Measurements from ENCODE around the gene MAPK12. TPM values are rescaled to one million over a fixed set of nuclear protein-coding genes. Genes with fewer than 3 reads are reported as not detected.
A peak's percentile ranks its signal among the peaks of the same experiment; 100 is the strongest.

The MAPK12 gene
- total RNA-seq, 1 experiment from 2014 or later, result 31.4 TPM

- DNase-seq (ENCODE audit: low spot score), result no peak
Measured at GRCh38 chr22:50236731-50237409, 24.6 kb downstream of the MAPK12 start.

GRCh38 chr22:50233223-50233622, 28.3 kb downstream of the MAPK12 start:
- DNase-seq (ENCODE audit: low spot score), result no peak

GRCh38 chr22:50232481-50233151, 28.9 kb downstream of the MAPK12 start:
- DNase-seq (ENCODE audit: low spot score), result no peak

GRCh38 chr22:50229370-50229769, 32.1 kb downstream of the MAPK12 start:
- no peak for DNase-seq (ENCODE audit: low spot score)

DNA sequence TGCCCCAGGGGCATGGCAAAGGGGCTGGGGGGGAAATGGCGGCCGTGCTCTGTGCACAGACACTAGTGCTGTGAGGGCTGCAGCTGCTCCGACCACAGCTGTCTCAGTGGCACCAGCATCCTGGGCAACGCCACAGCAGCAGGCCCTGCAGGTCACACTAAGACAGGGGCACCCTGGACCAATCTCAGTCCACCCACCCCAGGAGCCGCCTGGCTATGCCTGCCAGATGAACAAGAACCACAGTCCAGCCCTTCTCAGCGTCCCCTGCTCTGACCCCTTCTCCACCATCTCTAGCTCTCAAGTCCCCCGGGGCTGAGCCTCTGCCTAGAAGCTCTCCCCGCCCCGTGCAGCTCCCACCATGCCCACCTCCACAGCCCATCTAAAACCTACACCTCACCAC, 33.1 kb downstream of the MAPK12 start:
- DNase-seq (ENCODE audit: low spot score), result no peak

- DNase-seq (ENCODE audit: low spot score), result no peak
Measured at GRCh38 chr22:50227579-50228215, 33.8 kb downstream of the MAPK12 start.

DNA sequence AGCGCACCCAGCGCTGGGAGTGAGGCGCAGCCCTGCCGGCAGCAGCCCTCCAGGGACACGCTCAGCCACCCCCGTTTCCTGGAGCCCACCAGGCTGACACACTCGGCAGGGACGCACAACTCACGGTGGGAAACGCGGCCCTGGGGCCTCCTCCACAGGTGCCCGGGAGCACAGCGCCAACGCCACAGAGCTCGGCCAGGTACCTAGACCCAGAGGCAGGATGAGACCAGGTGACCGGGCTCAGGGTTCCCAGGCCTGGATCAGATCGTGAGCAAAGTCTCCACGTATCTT, 34.7 kb downstream of the MAPK12 start:
- no peak for DNase-seq (ENCODE audit: low spot score)

DNA sequence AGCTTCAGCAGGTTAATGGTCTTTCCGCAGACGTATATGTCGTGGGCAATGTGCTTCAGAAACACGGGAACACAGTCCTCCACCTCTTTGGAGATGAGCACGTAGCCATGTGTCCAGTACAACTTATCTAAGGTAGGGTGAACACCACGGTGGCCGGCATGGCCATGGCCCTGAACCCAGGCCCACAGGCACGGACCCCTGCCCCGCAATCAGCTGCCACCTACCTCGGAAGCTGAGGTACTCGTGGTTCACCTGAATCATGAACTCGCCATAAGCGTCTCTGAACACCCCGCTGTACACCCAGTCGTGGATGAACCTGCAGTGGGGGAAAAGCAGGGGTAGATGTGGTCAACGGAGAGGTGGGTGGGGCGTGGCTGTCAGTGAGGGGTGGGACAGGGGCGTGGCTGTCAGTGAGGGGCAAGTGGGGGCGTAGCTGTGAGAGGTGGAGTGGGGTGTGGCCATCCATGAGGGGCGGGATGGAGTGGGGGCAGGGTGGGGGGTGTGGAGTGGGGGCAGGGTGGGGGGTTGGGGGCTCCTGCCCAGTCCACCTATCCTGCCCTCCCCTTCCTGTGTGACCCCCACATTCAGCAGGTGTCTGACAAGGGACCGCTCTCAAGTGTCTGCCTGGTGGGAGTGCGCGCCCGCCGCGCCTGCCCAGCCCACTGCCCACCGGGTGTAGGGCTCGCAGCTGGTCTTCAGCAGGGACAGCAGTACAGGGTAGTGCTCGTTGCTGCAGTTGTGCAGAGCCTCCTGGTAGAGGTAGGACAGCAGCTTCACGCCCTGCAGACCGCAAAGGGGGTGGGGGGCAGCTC, 35.2 kb downstream of the MAPK12 start:
- no peak for DNase-seq (ENCODE audit: low spot score)

DNA sequence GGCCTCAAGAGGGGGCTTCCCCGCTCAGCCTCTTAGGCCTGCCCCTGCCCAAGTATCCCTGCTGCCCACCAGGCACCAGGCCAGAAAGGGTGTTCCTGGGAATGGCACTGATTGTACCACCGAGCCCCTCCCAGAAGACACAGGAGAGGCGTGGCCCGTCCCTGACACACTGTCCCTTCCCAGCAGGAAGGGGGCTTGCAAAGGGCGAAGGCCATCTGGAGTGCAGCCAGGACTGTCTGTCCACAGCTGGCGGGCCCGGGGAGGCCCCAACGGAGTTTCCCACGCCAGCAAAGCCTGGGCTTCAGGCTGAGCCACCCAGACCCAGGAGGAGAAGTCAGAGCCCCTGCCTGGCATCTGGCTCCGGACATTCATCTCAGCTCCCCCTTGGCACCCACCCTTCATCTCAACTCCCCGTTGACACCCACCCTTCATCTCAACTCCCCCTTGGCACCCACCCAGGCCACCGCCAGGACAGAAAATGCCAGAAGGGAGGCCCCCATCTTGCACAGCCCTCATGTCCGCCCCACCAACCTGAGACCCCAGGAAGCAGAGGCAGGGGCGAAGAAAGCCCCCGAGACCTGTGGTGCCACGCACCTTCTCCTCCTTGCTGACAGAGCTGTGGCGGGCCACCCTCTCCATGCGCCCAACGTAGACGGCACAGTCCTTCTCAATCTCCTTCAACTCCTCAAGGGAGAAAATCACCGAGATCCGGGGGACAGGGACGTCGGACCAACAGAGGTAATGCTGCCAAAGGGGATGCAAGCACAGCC, 36.1 kb downstream of the MAPK12 start:
- no peak for DNase-seq (ENCODE audit: low spot score)

DNA sequence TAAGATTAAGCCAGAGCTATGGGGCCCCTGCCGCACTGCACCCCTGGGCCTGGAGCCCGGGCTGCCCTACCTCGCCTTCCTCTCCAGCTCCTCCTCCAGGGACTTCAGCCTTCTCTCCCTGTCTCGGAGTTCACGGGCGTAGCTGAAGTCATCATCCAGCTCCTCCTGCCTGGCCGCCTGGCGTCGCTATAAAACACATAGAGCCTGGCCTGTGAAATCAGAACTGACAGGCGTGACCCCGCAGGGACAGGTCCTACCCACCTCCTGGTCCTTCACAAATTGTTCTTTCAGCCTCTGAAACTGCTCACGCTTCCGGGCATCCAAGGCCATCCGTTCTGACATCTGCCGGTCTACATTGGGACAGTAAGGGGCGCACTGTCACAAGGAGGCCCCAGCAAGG, 37.4 kb downstream of the MAPK12 start:
- no peak for DNase-seq (ENCODE audit: low spot score)

- DNase-seq (ENCODE audit: low spot score), result no peak
Measured at GRCh38 chr22:50222508-50222907, 39.0 kb downstream of the MAPK12 start.

- no peak for DNase-seq (ENCODE audit: low spot score)
Measured at GRCh38 chr22:50221410-50222300, 39.8 kb downstream of the MAPK12 start.

DNA sequence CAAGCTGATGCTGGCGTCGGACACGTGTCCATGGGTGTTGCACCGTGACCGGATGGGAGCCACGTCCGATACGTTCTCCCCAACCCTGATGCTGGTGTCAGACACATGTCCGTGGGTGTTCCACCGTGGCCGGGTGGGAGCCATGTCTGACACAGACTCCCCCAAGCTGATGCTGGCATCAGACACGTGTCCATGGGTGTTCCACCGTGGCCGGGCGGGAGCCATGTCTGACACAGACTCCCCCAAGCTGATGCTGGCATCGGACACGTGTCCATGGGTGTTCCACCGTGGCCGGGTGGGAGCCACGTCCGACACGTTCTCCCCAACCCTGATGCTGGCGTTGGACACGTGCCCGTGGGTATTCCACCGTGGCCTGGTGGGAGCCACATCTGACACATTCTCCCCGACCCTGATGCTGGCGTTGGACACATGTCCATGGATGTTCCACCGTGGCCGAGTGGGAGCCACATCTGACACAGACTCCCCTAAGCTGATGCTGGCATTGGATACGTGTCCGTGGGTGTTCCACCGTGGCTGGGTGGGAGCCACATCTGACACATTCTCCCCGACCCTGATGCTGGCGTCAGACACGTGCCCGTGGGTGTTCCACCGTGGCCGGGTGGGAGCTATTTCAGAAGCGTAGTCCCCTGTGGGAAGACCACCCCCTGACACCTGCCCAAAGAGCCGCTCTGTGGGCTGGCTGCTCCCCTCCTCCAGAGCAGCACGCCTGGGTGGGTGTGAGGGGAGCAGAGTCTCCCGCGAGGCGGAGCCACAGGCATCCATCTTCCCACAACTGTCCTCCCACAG, 40.7 kb downstream of the MAPK12 start:
- no peak for DNase-seq (ENCODE audit: low spot score)

- no peak for DNase-seq (ENCODE audit: low spot score)
Measured at GRCh38 chr22:50219800-50220602, 41.5 kb downstream of the MAPK12 start.

DNA sequence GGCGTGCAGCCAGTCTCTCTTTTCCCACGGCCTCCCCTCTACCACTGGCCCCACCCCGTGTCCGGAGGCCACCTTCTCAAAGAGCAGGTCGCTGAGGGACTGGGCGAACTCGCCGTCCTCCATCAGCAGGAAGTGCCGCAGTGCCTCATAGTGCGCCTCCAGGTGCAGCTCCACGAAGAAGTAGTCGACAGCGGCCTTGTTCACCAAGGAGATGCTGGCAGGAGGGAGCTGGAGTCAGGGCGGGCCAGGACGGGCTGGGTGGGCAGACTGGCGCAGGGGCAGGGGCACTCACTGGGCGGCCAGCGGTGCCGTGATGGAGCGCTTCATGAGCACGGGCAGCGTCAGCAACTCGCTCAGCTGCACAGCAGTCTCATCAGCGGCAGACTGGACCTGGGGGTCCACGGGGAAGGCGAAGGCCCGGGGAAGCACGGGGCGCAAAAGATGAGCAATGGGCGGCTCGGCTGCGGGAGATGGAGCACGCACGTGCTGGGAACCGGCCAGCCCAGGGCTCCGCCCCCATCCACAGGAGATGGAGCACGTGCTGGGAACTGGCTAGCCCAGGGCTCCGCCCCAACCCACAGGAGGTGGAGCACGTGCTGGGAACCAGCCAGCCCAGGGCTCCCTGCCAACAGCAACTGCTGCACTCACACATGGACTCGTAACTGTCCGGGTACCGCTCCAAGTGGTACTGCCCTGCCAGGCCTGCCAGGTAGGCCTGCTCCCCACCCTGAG, 42.3 kb downstream of the MAPK12 start:
- DNase-seq (ENCODE audit: low spot score), result peak; percentile 57

- no peak for DNase-seq (ENCODE audit: low spot score)
Measured at GRCh38 chr22:50218153-50218995, 43.1 kb downstream of the MAPK12 start.

DNA sequence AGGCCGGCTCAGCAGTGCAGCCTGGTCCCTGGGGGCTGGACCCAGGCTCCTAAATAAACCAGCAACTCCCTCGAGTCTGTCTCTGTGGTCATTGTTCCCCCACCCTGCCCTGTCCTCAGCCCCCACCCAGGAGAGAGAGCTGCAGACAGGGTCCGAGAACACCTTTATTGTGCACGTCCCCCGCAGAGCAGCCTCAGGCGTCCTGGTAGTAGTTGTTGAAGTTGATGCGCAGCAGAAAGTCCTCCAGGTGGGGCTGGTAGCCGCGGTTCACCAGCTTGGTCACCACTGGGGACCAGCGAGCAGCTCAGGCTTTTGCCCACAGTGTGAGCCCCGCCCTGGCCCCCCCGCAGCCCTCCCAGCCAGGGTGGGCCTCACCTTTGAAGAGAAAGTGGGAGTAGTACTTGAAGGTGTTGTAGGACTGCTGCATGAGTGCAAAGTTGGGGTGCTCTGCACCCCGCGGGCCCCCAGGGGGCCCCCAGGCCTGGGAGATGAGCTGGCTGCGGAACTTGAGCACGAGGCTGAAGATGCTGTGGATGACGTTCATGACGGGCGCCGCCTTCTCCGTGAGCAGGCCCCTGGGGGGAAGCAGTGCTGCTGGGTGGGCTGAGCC, 43.8 kb downstream of the MAPK12 start:
- DNase-seq (ENCODE audit: low spot score), result no peak

Measured in A172 (cell line).